ENCODE results near the gene SHROOM3. TPM values are rescaled to one million over a fixed set of nuclear protein-coding genes. Genes with fewer than 3 reads are reported as not detected.

Gene SHROOM3
- polyA plus RNA-seq, 1 experiment: 9.5 TPM

DNA sequence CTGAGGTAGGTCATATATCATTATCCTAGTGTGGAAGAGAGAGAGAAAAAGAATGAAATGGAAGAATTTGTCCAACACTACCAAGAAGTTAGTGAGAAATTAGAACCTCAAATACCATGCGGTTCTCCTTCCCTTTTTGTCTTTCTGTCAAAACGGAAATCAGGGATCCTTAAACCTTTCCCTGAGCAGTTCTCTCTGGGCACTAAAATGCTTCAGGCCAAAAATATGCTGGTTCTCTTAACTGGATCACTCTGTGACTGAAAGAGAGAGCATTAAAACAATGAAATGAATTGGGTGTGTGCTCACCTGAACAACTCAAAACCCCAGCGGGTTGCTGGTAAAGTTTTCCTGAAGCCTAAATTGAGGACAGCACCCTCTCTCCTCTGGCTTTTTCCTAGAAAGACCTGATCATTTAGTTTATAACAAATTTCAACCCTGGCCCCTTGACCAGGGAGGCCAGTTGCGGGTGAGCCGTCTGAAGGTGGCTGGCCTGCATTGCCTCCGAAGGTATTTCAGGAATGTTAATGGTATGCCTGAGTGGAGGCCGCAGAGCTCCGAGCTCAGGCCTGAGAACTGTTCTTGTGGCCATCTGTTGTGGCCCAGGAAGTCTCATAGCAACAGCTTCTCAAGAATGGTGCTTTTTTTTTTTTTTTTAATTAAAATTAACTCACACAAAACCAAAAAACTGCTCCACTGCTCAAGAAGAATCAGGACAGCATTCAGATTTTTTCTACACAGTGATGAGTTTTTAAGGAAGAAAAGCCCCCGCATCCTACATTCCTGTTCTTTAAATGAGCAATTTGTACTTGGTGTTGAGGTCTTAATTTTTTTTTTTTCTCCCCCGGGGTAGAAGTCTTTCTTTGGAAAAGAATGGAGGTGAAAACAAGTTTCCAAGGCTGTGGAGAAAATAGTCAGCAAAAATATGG, 155.1 kb downstream of the SHROOM3 start:
- H3K4me3 ChIP-seq (ENCODE audit: low read depth, low read length): no peak overlapping the region
- DNase-seq (ENCODE audit: low read depth, low spot score): peak; percentile 87
- H3K9me3 ChIP-seq (ENCODE audit: control insufficient read depth, insufficient read depth, low read length): peaks cover 5% of the 10 kb centered on the region; the same call in 1 of the 2 replicates
- no peaks in the 10 kb centered on the region for H3K27me3 ChIP-seq (ENCODE audit: control insufficient read depth, insufficient read depth, low read length)
- TF ChIP-seq, protein P1, sequence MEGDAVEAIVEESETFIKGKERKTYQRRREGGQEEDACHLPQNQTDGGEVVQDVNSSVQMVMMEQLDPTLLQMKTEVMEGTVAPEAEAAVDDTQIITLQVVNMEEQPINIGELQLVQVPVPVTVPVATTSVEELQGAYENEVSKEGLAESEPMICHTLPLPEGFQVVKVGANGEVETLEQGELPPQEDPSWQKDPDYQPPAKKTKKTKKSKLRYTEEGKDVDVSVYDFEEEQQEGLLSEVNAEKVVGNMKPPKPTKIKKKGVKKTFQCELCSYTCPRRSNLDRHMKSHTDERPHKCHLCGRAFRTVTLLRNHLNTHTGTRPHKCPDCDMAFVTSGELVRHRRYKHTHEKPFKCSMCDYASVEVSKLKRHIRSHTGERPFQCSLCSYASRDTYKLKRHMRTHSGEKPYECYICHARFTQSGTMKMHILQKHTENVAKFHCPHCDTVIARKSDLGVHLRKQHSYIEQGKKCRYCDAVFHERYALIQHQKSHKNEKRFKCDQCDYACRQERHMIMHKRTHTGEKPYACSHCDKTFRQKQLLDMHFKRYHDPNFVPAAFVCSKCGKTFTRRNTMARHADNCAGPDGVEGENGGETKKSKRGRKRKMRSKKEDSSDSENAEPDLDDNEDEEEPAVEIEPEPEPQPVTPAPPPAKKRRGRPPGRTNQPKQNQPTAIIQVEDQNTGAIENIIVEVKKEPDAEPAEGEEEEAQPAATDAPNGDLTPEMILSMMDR (IDR thresholded peaks at IDR 0.05; ENCODE audit: low read depth, low read length): no peak
- peak overlapping the region; percentile 65 for H3K27ac ChIP-seq (ENCODE audit: low read depth, low read length)
- ChIA-PET POLR2A (interaction anchor here (0.5 to 0.9 kb wide), 5 partner anchors 20 to 433 kb away, joined by 4 to 8 read pairs (median 5); no protein-coding TSS in a partner anchor), CTCF (no interaction called here)

DNA sequence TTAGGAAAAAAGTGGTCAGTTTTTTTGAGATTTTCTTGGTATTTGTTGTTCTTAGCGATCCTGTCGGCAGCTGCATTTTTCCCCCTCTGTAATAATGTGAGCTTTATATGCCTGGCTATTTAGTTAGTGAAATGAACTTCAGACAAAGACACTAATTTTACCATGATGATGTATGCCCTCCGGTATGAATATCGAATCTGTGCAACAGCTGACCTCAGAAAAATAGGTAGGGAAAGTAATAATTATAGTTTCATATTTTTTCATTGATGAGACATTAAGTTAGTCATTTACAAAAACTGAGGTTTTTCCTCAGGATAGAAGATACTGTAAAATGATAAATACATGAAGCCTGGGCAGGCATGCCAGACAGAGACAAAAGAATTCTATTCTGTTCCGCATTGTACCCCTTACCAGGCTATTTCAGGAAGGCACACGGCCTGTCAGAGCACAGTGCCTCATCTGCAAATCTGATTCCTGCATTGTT, 155.8 kb downstream of the SHROOM3 start:
- POLR2A ChIA-PET: interaction anchor here (0.5 to 0.9 kb wide), 3 partner anchors 20 to 387 kb away, joined by 5 to 6 read pairs (median 5); no protein-coding TSS in a partner anchor

DNA sequence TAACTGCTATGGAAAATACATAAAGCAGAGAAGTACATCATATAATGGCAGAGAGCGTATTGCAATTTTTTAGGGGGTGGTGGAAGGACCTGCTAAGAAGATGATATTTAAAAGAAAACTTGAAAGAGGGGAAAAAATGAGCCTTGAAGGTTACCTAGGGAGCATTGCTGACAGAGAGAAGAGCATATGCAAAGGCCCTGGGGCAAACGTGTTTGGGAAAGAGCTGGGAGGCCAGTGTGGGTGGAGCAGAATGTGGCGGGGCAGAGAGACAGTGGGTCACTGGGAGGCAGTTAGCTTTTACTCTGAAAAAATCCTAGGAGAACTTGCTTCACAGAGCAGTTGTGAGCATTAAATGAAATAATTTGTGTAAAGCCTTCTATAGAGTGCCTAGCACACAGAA, 157.0 kb downstream of the SHROOM3 start:
- H3K4me3 ChIP-seq (ENCODE audit: low read depth, low read length): no peak overlapping the region
- H3K9me3 ChIP-seq (ENCODE audit: control insufficient read depth, insufficient read depth, low read length): no peaks in the 10 kb centered on the region
- ChIA-PET POLR2A (no interaction called here), CTCF (no interaction called here)
- TF ChIP-seq, protein P1 (IDR thresholded peaks at IDR 0.05; ENCODE audit: low read depth, low read length): no peak
- H3K27ac ChIP-seq (ENCODE audit: low read depth, low read length): no peak overlapping the region
- H3K27me3 ChIP-seq (ENCODE audit: control insufficient read depth, insufficient read depth, low read length): no peaks in the 10 kb centered on the region
- no peak for DNase-seq (ENCODE audit: low read depth, low spot score)

More for the DNA sequence above, 155.8 kb downstream of the SHROOM3 start:
- CTCF ChIA-PET: no interaction called here
- TF ChIP-seq, protein P1 (IDR thresholded peaks at IDR 0.05; ENCODE audit: low read depth, low read length): no peak
- no peak overlapping the region for H3K4me3 ChIP-seq (ENCODE audit: low read depth, low read length)
- H3K27me3 ChIP-seq (ENCODE audit: control insufficient read depth, insufficient read depth, low read length): no peaks in the 10 kb centered on the region
- H3K9me3 ChIP-seq (ENCODE audit: control insufficient read depth, insufficient read depth, low read length): peaks cover 4% of the 10 kb centered on the region; the same call in 1 of the 2 replicates
- peak overlapping the region; percentile 63 for H3K27ac ChIP-seq (ENCODE audit: low read depth, low read length)
- no peak for DNase-seq (ENCODE audit: low read depth, low spot score)

DNA sequence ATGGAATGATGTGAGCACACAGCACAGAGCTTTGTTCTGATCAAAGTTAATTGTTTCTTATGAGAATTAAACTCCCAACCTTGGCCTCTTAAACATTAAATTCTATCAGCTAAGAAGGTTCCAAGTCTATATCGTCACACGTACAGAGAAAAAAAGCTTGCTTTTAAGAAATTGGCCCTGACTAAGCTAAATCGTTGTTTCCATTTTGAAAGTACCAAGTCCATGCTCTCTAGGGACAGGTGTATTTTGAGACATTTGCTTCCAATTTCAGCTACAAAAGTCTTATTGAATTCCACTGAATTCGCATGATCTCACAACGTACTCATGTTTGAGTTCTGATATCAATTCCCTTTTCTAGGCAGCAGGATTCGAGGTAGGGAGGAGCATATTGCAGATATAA, 157.4 kb downstream of the SHROOM3 start:
- Histone ChIP-seq H3K27me3 (ENCODE audit: control insufficient read depth, insufficient read depth, low read length) (no peaks in the 10 kb centered on the region), H3K27ac (ENCODE audit: low read depth, low read length) (no peak overlapping the region), H3K9me3 (ENCODE audit: control insufficient read depth, insufficient read depth, low read length) (no peaks in the 10 kb centered on the region), H3K4me3 (ENCODE audit: low read depth, low read length) (no peak overlapping the region)
- TF ChIP-seq, protein P1 (IDR thresholded peaks at IDR 0.05; ENCODE audit: low read depth, low read length): no peak
- ChIA-PET POLR2A (no interaction called here), CTCF (no interaction called here)
- DNase-seq (ENCODE audit: low read depth, low spot score): no peak

DNA sequence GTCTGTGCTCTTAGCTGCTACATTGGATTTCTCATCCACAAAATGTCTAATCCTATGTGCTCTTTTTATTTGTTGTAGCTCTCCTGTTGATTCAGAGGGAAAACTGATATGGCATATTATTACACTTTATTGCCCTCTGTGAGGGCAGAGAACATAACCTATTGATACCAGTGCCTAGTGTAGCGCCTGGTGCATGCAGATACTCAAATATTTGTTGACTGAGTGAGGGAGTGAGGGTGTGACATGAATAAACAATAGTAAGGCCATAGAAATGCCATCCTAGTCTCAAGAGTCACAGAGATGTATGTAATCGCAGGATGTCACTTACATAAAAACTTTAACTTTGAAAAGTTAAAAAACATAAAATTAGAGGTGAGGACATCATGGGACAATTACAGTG, 159.1 kb downstream of the SHROOM3 start:
- ChIA-PET CTCF (no interaction called here), POLR2A (no interaction called here)
- Histone ChIP-seq H3K9me3 (ENCODE audit: control insufficient read depth, insufficient read depth, low read length) (no peaks in the 10 kb centered on the region), H3K27ac (ENCODE audit: low read depth, low read length) (no peak overlapping the region), H3K4me3 (ENCODE audit: low read depth, low read length) (no peak overlapping the region), H3K27me3 (ENCODE audit: control insufficient read depth, insufficient read depth, low read length) (no peaks in the 10 kb centered on the region)
- TF ChIP-seq, protein P1 (IDR thresholded peaks at IDR 0.05; ENCODE audit: low read depth, low read length): no peak
- DNase-seq (ENCODE audit: low read depth, low spot score): no peak
